ENCODE measurements around the gene KDM6B.

KDM6B gene

DNA sequence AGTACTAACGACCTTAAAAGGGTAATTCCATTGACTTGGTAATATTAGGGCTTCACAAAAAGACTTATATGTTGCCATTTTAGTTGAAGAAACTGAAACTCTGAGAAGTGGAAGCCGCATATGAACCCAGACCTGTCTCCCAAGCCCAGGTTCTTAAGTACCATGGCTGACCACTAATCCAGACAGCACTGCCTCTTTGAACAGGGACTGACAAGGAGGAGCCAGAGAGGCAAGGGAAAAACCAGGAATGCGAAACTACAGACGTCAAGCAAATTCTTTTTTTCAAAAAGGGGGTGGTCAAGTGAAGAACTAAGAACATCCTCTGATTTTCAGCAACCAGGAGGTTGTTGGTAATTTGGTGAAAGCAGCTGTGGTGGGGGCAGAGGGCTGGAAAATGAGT is 39.0 kb downstream of the KDM6B start:
- peaks cover 2% of the 10 kb centered on the region for H3K4me1 Mint-ChIP-seq
- H3K4me3 Mint-ChIP-seq, result no peak overlapping the region
- H3K27me3 Mint-ChIP-seq (ENCODE audit: low read depth), result no peaks in the 10 kb centered on the region
- no peaks in the 10 kb centered on the region for H3K9me3 Mint-ChIP-seq
- TF ChIP-seq, protein P1, sequence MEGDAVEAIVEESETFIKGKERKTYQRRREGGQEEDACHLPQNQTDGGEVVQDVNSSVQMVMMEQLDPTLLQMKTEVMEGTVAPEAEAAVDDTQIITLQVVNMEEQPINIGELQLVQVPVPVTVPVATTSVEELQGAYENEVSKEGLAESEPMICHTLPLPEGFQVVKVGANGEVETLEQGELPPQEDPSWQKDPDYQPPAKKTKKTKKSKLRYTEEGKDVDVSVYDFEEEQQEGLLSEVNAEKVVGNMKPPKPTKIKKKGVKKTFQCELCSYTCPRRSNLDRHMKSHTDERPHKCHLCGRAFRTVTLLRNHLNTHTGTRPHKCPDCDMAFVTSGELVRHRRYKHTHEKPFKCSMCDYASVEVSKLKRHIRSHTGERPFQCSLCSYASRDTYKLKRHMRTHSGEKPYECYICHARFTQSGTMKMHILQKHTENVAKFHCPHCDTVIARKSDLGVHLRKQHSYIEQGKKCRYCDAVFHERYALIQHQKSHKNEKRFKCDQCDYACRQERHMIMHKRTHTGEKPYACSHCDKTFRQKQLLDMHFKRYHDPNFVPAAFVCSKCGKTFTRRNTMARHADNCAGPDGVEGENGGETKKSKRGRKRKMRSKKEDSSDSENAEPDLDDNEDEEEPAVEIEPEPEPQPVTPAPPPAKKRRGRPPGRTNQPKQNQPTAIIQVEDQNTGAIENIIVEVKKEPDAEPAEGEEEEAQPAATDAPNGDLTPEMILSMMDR (IDR thresholded peaks at IDR 0.05; ENCODE audit: unreplicated experiment in 3 of 3), result no peak
- H3K36me3 Mint-ChIP-seq (ENCODE audit: low read depth), result peaks cover 60% of the 10 kb centered on the region
- no peak overlapping the region for H3K27ac Mint-ChIP-seq

DNA sequence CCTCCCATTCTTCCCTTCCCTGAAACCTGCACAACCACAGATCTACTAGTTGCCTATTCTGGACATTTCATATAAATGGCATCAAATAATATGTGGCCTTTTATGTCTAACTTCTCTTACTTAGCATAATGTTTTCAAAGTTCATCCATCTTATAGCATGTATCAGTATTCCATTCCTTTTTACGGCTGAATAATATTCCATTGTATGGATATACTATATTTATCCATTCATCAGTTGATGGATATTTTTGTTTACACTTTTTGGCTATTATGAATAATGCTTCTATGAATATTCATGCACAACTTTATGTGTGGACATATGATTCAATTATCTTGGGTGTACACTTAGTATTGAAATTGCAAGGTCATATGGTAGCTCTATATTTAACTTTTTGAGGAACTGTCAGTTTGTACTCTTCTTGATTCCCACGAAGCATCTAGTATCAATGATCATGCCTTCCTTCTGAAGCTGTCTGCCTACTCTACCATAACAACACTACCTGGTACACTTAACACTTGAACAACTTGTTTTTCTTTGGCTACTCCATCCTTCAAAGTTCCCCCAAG is 41.9 kb downstream of the KDM6B start:
- H3K9me3 Mint-ChIP-seq, result no peaks in the 10 kb centered on the region
- H3K4me3 Mint-ChIP-seq, result no peak overlapping the region
- H3K27ac Mint-ChIP-seq, result no peak overlapping the region
- H3K36me3 Mint-ChIP-seq (ENCODE audit: low read depth), result peaks cover 49% of the 10 kb centered on the region
- TF ChIP-seq, protein P1 (IDR thresholded peaks at IDR 0.05; ENCODE audit: unreplicated experiment in 3 of 3), result no peak
- H3K27me3 Mint-ChIP-seq (ENCODE audit: low read depth), result no peaks in the 10 kb centered on the region
- H3K4me1 Mint-ChIP-seq, result no peaks in the 10 kb centered on the region

DNA sequence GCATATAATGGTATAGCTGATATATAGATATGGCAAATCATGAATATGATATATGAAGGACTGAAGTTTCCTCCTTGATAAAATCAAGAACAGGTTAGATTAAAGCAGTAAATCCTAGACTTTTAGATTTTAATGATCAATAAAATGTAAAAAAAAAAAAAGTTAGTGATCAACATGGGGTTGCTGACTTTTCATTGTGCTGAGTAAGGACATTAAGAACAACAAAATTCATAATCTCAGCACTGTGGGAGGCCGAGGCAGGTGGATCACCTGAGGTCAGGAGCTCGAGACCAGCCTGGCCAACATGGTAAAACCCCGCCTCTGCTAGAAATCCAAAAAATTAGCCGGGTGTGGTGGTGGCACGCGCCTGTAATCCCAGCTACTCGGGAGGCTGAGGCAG is 44.2 kb downstream of the KDM6B start:
- H3K4me3 Mint-ChIP-seq, result no peak overlapping the region
- H3K4me1 Mint-ChIP-seq, result no peaks in the 10 kb centered on the region
- H3K27ac Mint-ChIP-seq, result no peak overlapping the region
- no peaks in the 10 kb centered on the region for H3K27me3 Mint-ChIP-seq (ENCODE audit: low read depth)
- no peaks in the 10 kb centered on the region for H3K9me3 Mint-ChIP-seq
- peaks cover 33% of the 10 kb centered on the region for H3K36me3 Mint-ChIP-seq (ENCODE audit: low read depth)
- TF ChIP-seq, protein P1 (IDR thresholded peaks at IDR 0.05; ENCODE audit: unreplicated experiment in 3 of 3), result no peak

DNA sequence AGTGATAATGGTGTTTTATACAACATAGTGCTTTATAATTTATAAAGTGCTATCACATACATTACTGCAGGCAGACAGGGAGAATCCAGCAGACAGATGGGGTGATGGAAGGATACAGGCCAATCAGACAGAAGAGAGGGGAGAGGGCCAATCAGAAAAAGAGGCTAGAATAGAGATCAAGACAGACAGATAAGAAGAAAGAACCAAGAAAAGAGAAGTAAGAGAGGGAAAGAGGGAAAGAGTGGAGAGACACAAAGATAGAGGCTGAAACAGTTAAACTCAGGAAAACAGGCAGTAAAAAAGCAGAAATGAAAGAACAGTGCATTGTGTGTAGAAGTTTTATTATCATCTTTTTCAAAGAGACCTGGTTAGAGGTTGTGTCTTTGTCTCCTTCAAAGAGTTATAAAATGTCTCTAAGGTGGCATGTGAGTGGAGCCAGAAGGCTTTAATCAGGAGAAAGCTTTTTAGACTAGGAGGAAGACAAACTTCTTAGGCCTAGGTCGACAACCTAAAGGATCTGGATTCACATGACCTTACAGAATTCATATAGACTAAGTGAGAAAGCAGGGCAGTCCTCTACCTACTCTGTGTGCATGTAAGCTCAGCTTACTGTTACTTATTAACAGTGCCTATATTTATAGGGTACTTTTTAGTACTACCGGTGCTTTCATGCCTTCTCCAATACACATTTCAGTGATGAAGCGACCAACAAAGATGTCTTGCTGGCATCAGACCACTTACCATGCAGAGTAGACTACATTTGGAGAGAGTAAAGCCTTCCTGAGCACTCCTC is 46.3 kb downstream of the KDM6B start:
- Mint-ChIP-seq H3K4me3 (no peak overlapping the region), H3K27me3 (ENCODE audit: low read depth) (no peaks in the 10 kb centered on the region), H3K4me1 (no peaks in the 10 kb centered on the region), H3K36me3 (ENCODE audit: low read depth) (peaks cover 22% of the 10 kb centered on the region), H3K27ac (no peak overlapping the region), H3K9me3 (no peaks in the 10 kb centered on the region)
- TF ChIP-seq, protein P1 (IDR thresholded peaks at IDR 0.05; ENCODE audit: unreplicated experiment in 3 of 3), result no peak

DNA sequence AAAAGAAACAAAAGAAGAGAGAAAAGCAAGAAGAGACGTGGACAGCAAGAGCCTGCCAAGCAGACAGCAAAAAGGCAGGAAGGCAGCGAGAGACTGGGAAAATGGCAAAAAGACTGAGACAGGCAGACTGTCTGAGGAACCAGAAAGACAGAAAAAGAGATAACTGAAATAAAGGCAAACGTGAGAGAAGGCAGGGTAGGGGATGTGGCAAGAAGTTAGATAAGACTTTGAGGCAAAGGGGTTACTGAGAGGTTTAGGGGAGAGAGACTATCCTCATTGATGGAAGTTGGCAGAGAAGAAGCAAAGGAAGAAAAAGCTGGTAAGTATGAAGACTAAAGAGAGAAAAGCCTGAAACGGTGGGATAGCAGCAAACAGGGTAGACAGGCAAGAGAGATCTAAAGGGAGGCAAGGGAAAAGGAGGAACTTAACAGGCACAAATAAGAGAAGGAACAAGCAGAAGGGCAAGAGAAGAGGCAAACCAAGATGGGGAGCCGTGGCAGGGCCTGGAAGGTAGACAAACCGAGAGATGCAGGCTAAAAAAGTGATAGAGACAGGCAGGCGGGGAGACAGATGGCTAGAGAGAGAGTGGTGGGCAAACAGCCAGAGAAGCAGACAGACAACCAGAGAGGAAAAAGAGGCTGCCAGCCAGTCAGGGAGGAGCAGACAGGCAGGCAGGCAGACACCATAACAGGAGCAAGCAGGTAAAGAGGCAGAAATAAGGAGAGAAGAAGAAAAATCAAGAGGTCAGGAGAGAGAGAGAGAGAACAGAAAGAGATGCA is 47.4 kb downstream of the KDM6B start:
- Mint-ChIP-seq H3K9me3 (no peaks in the 10 kb centered on the region), H3K27me3 (ENCODE audit: low read depth) (no peaks in the 10 kb centered on the region), H3K4me3 (no peak overlapping the region), H3K4me1 (no peaks in the 10 kb centered on the region), H3K27ac (no peak overlapping the region), H3K36me3 (ENCODE audit: low read depth) (peaks cover 11% of the 10 kb centered on the region)
- TF ChIP-seq, protein P1 (IDR thresholded peaks at IDR 0.05; ENCODE audit: unreplicated experiment in 3 of 3), result no peak

All from nephron (organoid).